ENCODE data around the gene EPHA8.

DNA sequence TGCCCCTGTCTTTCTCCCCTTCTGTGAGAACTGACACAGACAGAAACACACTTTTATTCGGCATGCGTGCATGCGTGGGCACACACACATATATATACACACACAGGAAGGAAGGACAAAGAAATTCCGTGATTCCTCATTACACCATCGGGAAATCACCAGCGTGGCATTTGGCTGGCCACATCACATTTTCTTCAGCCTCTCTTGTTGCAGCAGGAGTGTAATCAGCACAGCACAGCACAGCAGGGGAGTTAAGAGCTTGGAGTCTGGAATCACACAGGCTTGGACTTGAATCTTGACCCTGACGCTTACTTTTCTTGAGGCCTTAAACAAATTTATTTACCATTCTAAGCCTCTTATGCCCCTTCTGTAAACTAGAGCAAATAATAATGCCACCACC is 45.3 kb upstream of the EPHA8 start:
- TF ChIP-seq, protein P1, sequence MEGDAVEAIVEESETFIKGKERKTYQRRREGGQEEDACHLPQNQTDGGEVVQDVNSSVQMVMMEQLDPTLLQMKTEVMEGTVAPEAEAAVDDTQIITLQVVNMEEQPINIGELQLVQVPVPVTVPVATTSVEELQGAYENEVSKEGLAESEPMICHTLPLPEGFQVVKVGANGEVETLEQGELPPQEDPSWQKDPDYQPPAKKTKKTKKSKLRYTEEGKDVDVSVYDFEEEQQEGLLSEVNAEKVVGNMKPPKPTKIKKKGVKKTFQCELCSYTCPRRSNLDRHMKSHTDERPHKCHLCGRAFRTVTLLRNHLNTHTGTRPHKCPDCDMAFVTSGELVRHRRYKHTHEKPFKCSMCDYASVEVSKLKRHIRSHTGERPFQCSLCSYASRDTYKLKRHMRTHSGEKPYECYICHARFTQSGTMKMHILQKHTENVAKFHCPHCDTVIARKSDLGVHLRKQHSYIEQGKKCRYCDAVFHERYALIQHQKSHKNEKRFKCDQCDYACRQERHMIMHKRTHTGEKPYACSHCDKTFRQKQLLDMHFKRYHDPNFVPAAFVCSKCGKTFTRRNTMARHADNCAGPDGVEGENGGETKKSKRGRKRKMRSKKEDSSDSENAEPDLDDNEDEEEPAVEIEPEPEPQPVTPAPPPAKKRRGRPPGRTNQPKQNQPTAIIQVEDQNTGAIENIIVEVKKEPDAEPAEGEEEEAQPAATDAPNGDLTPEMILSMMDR (IDR thresholded peaks at IDR 0.05): no peak
- TF ChIP-seq EZH2 (IDR thresholded peaks at IDR 0.05; ENCODE audit: borderline replicate concordance, insufficient read depth, low read depth, low read length, poor library complexity, severe bottlenecking): no peak
